Measurements from ENCODE around the gene SUSD6.
"Not testable (repeated sequence)": the region's sequence is repeated elsewhere in the genome, so short reads cannot be mapped to it uniquely, and the experiment has no call there.

Gene SUSD6

DNA sequence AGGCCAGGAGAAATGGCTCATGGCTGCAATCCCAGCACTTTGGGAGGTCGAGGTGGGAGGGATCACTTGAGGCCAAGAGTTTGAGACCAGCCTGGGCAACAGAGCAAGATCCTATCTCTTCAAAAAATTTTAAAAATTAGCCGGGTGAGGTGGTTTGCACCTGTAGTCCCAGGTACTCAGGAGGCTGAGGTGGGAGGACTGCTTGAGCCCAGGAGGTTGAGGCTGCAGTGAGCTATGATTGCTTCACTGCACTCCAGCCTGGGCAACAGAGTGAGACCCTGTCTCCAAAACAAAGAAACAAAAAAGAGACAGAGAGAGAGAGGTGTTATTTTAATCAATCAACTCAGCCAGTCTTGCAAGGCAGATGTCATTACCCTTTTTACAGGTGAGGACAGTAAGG, 107.2 kb downstream of the SUSD6 start:
- not testable (repeated sequence) for DNase-seq

DNA sequence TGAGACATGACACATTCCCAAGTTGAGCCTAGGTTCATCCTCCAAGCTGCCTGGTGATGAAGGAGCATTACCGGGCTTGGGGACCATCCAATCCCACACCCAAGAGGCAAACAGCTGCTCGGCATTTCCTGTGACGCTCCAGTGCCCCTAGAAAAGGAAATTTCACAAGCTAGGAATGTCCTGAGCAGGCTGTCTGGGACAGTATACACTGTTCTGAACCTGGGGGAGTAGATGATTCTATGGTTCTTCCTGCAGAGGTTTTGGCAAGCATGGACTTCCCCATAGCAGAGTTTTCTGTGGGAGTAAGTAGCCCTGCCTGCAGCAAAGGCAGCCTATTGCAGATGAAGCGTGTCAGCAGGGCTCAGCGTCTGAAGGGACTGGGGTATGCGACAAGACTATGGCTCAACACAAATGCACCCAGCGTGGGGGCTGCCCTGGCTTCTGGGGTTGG, 108.1 kb downstream of the SUSD6 start:
- peak; percentile 69 for DNase-seq

DNA sequence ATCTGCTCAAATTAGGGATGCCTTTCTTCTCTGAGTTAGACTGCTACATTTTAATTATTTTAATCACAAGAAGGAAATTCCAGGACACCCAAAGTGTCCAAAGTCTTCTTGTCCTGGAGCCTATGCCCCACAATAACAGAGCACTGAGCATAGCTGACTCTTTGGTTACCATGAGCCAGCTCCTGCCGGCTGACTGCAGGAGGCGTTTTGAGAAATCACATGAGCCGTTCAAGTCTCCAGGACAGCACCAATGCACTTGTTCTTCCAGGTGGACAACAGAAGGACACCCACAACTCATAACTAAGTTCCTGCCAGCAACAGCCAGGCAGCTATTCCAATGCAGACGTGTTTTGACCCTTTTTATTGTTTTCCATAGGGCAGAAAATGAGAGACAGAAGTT, 109.5 kb downstream of the SUSD6 start:
- DNase-seq: no peak

DNA sequence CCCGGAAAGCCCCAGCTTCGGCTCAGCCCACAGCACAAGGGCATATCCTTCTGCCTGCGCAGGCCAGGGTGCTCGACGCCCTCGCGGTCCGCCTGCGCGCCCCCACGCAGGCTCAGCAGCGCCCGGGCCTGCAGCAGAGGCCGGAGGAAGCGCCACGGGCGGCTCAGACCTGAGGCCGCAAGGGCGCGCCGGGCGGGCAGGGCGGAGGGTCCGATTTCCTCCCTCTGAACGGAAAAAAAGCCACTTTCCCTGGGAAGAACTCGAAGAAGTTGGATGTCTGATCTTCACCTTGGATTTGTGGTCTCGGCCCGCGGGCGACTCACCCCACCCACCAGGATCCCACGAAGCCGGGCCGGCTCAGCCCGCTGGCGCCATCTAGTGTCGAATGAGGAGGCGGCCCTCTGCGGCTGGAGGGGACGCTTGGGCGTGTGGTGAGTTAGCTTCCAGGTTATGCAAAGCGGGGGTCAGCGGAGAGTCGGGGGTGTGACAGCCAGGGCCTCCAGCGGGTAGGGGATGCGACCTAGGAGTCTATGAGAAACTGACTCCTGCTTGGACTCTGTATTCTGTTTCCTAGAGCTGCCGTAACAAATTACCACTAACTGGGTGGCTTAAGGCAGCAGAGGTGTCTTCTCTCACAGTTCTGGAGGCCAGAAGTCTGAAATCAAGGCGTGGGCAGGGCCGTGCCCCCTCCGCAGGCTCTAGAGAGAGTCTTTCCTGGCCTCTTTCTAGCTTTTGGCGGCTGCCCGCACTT, 115.5 kb downstream of the SUSD6 start:
- DNase-seq: peak; percentile 54

DNA sequence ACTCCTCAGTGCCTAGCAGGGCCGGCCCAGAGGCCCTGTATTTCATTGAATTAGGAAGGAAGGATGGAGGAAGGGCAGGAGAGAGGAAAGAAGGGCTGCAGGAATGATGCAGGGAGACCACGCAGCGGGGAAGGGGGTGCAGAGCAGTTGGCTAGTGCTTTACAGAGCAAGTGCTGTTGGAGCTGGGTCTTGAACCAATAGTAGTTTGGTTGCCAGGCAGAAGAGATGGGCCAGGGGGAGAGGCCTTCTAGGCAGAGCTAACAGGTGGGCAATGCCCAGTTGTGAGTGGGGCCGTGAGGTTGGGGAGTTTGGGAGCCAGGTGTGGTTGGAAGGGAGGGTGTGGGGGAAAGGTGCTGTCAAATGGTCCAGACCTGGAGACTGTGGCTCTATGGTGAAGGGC, 116.5 kb downstream of the SUSD6 start:
- no peak for DNase-seq

DNA sequence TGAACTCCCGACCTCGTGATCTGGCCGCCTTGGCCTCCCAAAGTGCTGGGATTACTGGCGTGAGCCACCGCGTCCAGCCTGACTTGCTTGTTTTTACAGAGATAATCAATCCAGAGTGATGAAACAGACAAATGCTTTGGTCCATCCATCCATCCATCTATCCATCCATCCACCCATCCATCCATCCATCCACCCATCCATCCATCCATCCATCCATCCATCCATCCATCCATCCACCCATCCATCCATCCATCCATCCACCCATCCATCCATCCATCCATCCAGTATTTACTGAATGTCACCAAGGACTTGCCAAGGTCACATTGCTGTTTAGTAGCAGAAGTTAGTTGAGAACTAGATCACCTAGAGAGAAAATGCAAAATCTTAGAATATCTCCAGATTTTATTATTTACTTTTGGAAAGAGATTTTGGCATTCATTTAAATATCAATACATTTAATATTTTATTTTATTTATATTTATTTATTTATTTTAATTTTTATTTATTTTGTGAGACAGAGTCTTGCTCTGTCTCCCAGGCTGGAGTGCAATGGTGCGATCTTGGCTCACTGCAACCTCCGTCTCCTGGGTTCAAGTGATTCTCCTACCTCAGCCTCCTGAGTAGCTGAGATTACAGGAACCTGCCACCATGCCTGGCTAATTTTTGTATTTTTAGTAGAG, 120.7 kb downstream of the SUSD6 start:
- DNase-seq: not testable (repeated sequence)

DNA sequence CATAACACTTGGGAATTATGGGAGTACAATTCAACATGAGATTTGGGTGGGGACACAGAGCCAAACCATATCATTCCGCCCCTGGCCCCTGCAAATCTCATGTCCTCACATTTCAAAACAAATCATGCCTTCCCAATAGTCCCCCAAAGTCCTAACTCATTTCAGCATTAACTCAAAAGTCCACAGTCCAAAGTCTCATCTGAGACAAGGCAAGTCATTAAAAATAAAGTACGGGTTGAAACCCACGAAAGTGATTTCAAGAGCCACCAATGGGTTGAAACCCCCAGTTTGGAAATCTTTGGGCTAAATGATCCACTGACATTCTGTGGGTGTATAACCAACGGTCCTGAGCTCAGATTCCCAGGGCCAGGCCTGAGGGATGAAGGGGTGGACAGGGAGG, 125.0 kb downstream of the SUSD6 start:
- not testable (repeated sequence) for DNase-seq

DNA sequence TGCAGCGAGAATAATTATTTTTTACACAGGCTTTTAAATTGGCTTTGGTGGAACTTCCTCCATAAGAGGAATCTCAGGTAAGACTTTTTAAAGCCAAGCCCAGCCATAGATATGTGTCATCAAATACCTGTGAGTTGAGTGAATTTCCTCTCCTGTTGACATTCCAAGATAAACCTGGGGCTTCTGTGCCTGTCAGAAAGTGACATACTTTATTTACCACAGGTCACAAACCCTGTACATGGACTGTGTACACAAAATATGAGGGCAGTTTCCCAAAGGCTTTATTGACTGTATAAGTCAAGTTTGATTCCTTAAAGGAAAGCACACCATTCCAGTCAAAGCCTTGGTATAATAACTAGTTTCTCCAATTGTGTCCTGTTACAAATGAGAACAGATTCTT, 129.7 kb downstream of the SUSD6 start:
- no peak for DNase-seq

DNA sequence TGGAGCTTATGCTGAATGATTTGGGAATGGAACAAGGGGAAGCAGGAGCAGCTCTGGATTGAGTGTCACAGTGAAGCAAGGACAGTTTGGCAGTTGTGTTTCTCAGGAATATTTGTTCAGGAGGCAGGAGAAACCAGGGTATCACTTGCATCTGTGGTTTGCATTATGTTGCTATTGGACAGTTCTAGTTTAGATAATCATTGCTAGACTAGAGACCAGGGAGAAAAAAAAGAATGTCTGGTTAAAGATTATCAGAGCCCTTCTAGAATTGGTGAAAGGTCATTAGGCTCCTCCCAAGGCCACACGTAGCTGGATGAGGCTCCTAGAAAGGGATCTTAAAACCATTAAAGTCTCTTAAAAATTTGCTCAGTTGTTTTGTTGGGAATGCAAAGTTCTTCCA, 138.6 kb downstream of the SUSD6 start:
- no peak for DNase-seq

DNA sequence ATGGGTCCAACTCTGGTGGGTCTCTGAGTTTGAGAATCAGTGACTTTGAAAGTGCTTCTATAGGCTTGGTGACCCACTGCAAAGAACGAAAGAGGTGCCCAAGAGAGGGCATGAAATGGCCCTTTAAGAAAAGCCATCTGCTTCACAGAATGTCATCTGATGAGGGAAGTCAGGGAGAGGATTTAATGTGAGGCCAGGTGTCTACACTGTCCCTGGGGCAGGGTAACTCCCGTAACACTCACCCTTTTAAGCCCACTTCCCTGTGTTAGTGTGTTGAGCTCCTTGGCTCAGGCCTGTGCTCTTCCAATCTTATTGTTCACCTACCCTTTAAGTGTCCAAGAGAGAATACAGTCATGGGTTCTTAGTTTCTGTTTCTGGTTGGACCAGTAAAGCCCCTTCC, 139.1 kb downstream of the SUSD6 start:
- DNase-seq: no peak

DNA sequence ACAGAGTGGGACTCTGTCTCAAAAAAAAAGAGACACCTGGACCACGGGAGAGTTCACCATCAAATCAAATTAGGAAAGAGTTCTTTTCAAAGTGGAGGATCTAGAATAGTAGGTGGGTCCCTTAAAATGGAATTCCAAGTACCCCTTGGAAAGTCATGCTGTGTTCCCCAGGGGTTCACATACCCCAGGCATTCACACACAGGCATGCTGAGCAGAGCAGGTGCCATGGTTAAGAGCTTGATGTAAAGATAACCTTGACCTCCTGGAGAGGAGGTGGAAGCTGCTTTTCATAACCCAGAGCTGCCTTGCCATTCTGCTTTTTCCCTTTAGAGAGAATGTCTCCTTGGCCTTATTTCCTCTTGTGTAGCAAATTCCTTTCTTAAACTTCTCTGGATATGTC, 141.4 kb downstream of the SUSD6 start:
- no peak for DNase-seq

DNA sequence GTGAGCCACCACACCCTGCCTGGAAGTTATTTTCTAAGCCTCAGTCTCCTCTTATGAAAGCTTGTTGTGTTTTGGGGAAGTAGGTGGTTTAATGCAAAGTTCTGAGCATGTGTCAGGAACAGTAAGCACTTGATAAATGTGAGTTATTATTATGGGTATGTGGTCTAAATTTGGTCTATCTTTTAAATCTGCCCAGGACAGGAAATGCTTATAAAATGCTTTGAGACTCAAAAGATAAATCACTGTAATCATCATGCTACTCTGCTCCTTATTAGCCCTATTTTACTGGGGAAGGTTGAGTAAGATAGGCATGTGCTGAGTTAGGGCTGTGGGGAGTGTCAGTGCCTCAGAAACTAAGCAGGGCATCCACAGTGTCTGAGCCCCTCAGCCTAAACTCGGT, 142.5 kb downstream of the SUSD6 start:
- no peak for DNase-seq

DNA sequence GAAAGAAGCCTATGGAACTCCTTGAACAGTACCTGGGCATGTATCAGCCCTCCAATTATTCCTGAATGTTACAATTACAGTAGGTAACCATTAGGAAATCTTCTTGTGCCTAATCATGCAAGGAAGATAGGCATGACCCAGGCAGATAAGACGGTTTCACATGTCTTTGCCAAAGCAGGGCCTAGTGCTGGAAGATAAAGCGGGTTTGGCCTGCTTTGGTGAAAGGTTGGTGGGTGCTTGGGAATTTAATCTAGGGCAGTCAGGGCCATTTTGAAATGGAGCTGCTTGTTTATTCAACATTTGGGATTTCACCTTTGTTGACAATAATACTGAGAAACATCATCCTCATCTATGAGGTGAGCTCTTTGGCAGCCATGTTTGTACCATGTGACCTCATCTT, 143.1 kb downstream of the SUSD6 start:
- no peak for DNase-seq

DNA sequence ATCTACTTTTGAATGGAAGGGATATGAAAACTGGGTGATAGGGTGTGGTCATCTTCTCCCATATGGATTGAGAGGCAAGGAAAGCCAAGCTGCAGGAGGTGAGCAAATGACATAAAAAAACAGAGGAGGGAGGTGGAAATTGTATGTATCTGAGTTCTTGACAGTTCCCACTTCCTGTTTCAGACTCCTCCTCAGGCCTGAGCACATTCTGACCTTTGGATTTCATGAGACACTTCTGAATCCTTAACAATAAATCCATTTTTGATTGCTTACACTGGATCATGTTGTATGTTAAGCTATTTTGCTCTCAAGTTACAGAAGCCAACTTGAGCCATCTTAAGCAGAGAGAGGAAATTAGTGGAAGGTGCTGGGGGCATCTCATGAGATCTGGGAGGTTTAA, 143.9 kb downstream of the SUSD6 start:
- no peak for DNase-seq

DNA sequence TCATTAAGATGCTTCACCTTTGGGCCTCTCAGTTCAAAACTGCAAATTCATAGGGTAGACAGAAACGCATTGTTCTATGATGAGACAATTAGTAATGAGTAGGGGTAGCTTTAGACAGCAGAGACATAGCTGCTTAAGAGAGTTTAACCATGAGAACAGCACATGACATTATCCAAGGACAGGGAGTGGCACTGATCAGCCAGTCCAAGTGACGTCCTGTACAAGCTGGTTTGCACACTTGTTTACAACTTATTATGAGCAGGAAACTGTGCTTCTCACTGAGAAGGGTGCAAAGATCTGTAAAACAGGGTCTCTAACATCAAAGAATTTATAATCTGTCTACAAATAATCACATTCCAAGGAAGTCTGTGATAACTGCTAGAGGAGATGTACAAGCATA, 144.4 kb downstream of the SUSD6 start:
- no peak for DNase-seq

DNA sequence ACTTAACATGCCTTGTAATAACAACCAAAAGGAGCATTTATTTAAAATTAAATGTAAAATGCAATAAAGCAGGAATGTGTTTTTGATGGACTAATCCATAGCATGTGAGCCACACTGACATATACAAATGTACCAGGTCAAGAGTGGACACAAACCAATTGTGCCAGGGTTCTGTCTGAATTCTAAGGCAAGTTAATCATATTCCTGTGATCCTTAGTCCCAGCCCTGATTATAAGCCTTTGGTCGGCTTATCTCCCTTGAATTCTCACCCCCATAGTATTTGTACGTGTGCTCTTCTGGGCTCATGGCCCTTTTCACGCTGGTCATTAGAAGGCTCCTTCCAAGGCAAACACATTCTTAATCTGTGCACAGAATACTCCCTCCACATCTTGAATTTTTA, 144.9 kb downstream of the SUSD6 start:
- DNase-seq: no peak

DNA sequence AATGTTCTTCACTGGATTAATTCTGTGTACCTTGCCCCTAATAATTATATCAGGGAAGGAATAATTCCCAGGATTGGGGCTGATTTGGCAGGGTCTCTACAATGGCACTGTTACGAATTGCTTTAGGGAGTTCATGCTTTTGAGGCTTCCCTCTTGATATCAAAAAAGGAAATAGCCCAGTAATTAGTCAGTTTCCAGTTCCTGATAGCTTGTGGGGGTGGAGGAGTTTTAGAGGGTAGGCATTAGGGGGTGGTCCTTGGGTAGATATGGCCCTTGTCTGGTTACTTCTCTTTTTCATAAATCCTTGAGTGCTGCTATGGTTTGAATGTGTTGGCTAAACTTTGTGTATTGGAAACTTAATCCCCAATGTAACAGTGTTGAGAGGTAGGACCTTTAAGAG, 149.4 kb downstream of the SUSD6 start:
- no peak for DNase-seq

DNA sequence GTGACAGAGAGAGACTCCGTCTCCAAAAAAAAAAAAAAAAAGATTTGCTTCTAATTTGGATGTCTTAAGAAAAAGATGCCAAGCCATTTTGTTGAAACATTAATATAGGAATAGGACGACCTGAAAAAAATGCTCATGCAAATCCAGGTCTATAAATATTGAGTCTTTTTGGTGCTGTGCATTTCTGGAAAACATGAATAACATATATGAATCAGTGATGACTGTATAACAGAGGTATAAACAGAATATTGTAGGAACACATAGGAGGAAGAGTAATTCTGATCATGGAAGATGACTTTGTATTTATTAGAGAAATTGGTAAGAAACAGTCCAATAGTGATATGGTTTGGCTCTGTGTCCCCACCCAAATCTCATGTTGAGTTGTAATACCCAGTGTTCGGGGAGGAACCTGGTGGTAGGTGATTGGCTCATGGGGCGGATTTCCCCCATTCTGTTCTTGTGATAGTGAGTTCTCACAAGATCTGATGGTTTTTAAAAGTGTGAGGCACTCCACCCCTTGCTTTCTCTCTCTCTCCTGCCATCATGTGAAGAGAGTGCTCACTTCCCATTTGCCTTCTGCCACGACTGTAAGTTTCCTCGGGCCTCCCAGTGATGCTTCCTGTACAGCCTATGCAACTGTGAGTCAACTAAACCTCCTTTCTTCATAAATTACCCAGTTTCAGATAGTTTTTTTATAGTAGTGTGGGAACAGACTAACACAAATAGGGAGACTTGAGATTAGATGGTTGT, 152.5 kb downstream of the SUSD6 start:
- DNase-seq: peak; percentile 65

Data from HCEC 1CT (cell line).